ENCODE measurements around the gene ATXN1. TPM values are rescaled to one million over a fixed set of nuclear protein-coding genes. Genes with fewer than 3 reads are reported as not detected.

The ATXN1 gene
- polyA plus RNA-seq, 1 of the 3 experiments (the other 2 are of a cell fraction), result 7.9 TPM

DNA sequence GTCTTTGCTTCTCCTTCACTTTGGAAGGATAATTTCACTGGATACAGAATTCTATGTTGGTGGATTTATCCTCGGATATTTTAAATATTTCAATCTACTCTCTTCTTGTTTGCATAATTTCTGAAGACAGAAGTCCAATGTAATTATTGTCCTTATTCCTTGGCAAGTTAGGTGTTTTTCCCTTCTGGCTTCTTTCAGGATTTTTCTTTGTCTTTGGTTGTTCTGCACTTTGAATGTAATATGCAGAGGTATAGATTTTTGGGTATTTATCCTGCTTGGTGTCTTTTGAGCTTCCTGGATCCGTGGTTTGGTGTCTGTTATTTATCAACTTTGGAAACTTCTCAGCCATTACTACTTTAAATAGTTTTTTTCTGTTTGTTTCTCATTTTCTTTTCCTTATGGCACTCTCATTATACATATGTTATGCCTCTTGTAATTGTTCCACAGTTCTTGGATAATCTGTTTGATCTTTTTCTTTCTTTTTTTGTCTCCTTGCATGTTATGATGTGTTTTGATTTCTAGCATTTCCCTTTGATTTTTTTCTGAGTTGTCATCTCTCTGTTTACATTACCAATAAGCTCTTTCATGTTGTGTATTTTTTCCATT lies 48.6 kb upstream of the ATXN1 start:
- ChIA-PET POLR2A (no interaction called here), CTCF (no interaction called here)
- no peaks in the 10 kb centered on the region for H4K20me1 ChIP-seq (ENCODE audit: insufficient read depth)

DNA sequence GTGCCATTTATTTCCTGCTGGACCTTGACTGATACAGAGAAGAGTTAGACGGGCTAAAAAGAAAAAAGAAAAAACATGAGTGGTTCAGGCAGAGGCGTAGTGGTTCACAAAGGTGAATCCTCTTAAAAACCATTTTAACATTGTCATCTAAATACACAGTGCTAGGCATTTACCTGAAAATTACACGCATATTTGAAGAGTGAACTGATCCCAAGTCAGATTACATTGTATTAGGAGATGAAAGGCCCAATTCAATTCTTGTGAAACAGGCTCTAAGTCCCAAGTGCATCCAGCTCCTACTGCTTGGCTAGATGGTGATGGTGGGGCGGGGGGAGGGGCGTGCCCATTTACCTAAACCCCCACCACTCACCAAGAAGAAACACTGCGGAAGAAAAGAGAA lies 46.7 kb upstream of the ATXN1 start:
- H3K4me3 ChIP-seq (ENCODE audit: low read depth in 2 of 2, low read length in 1 of 2), result no peak overlapping the region
- TF ChIP-seq ELF1 (IDR thresholded peaks at IDR 0.05), result no peak
- TF ChIP-seq, protein P1, sequence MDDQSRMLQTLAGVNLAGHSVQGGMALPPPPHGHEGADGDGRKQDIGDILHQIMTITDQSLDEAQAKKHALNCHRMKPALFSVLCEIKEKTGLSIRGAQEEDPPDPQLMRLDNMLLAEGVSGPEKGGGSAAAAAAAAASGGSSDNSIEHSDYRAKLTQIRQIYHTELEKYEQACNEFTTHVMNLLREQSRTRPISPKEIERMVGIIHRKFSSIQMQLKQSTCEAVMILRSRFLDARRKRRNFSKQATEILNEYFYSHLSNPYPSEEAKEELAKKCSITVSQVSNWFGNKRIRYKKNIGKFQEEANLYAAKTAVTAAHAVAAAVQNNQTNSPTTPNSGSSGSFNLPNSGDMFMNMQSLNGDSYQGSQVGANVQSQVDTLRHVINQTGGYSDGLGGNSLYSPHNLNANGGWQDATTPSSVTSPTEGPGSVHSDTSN (IDR thresholded peaks at IDR 0.05), result no peak
- TF ChIP-seq, protein P2, sequence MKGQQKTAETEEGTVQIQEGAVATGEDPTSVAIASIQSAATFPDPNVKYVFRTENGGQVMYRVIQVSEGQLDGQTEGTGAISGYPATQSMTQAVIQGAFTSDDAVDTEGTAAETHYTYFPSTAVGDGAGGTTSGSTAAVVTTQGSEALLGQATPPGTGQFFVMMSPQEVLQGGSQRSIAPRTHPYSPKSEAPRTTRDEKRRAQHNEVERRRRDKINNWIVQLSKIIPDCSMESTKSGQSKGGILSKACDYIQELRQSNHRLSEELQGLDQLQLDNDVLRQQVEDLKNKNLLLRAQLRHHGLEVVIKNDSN (IDR thresholded peaks at IDR 0.05; ENCODE audit: borderline replicate concordance, low read depth), result no peak
- H3K9me2 ChIP-seq, result no peaks in the 10 kb centered on the region
- peaks cover 2 to 7% of the 10 kb centered on the region in 2 experiments; a peak in 2 of 4 replicates for H3K4me1 ChIP-seq (ENCODE audit: control insufficient read depth in 1 of 2, insufficient read depth in 2 of 2, low read depth in 1 of 2, low read length in 1 of 2)
- no peak overlapping the region for H3K9ac ChIP-seq
- H3K36me3 ChIP-seq (replicated peaks in 1 of 2; ENCODE audit: control insufficient read depth in 1 of 2, insufficient read depth in 2 of 2, low read length in 1 of 2), result no peaks in the 10 kb centered on the region
- WGBS (ENCODE audit: low lambda C conversion rate), result 87% methylated on average over 6 of the region's 6 CpGs
- H2AFZ ChIP-seq (ENCODE audit: low read depth), result no peak overlapping the region
- DNase-seq, result no peak
- H4K20me1 ChIP-seq (ENCODE audit: insufficient read depth), result no peaks in the 10 kb centered on the region
- no peaks in the 10 kb centered on the region for H3K79me2 ChIP-seq (ENCODE audit: insufficient read depth)
- CTCF ChIA-PET, result no interaction called here
- no peak overlapping the region for H3K4me2 ChIP-seq
- no peak overlapping the region for H3K27ac ChIP-seq (ENCODE audit: low read depth in 2 of 2, low read length in 1 of 2)
- H3K9me3 ChIP-seq, result peaks cover 21% of the 10 kb centered on the region; the same call in 1 of the 2 replicates
- no peaks in the 10 kb centered on the region for H3F3A ChIP-seq (replicated peaks; ENCODE audit: insufficient read depth)
- no peaks in the 10 kb centered on the region for H3K27me3 ChIP-seq (ENCODE audit: insufficient read depth)
- POLR2A ChIA-PET, result no interaction called here

More for the DNA sequence above, 48.6 kb upstream of the ATXN1 start:
- Histone ChIP-seq H3K4me3 (ENCODE audit: low read depth in 2 of 2, low read length in 1 of 2) (no peak overlapping the region), H3K4me2 (no peak overlapping the region), H3K9me3 (peaks cover 28% of the 10 kb centered on the region; the same call in 1 of the 2 replicates), H3K27ac (ENCODE audit: low read depth in 2 of 2, low read length in 1 of 2) (no peak overlapping the region), H3K9ac (no peak overlapping the region), H3K9me2 (no peaks in the 10 kb centered on the region), H3K36me3 (replicated peaks in 1 of 2; ENCODE audit: control insufficient read depth in 1 of 2, insufficient read depth in 2 of 2, low read length in 1 of 2) (no peaks in the 10 kb centered on the region), H3K27me3 (ENCODE audit: insufficient read depth) (no peaks in the 10 kb centered on the region), H3K4me1 (ENCODE audit: control insufficient read depth in 1 of 2, insufficient read depth in 2 of 2, low read depth in 1 of 2, low read length in 1 of 2) (peaks cover 2 to 6% of the 10 kb centered on the region in 2 experiments; a peak in 2 of 4 replicates), H3K79me2 (ENCODE audit: insufficient read depth) (no peaks in the 10 kb centered on the region), H3F3A (replicated peaks; ENCODE audit: insufficient read depth) (no peaks in the 10 kb centered on the region), H2AFZ (ENCODE audit: low read depth) (no peak overlapping the region)
- DNase-seq, result no peak
- WGBS (ENCODE audit: low lambda C conversion rate), result 41% methylated on average over 2 of the region's 2 CpGs
- TF ChIP-seq NRF1 (IDR thresholded peaks at IDR 0.05; ENCODE audit: low read depth, low read length), result no peak
- no peak for TF ChIP-seq NFIC (IDR thresholded peaks at IDR 0.05; ENCODE audit: borderline replicate concordance)

DNA sequence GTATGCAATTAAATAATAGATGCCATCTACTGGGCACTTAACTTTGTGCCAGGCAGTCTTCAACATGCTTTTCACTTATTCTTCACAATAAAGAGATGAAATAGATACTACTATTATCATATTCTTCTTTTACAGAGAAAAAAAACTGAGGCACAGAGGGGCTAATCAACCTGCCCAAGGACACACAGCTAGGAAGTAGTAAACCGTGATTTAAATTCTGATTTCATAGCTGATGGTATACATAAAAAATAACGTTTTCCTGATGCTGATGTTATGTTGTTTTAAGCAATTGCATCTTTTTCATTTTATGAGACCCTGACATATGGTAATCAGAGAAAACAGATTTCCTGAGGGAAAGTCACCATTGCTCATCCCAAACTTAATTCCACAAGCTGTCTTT lies 45.1 kb upstream of the ATXN1 start:
- CTCF ChIA-PET, result interaction anchor here (1.0 to 1.6 kb wide), 3 partner anchors 13 to 159 kb away, joined by 3 to 6 read pairs (median 4); no protein-coding TSS in a partner anchor
- Histone ChIP-seq H3K4me2 (no peak overlapping the region), H3K79me2 (ENCODE audit: insufficient read depth) (no peaks in the 10 kb centered on the region), H4K20me1 (ENCODE audit: insufficient read depth) (no peaks in the 10 kb centered on the region), H3F3A (replicated peaks; ENCODE audit: insufficient read depth) (peaks cover 10% of the 10 kb centered on the region), H3K27ac (ENCODE audit: low read depth in 2 of 2, low read length in 1 of 2) (no peak overlapping the region), H3K9me3 (peaks cover 15% of the 10 kb centered on the region; the same call in 1 of the 2 replicates), H3K36me3 (replicated peaks in 1 of 2; ENCODE audit: control insufficient read depth in 1 of 2, insufficient read depth in 2 of 2, low read length in 1 of 2) (no peaks in the 10 kb centered on the region), H2AFZ (ENCODE audit: low read depth) (no peak overlapping the region), H3K4me1 (ENCODE audit: control insufficient read depth in 1 of 2, insufficient read depth in 2 of 2, low read depth in 1 of 2, low read length in 1 of 2) (peaks cover 2 to 18% of the 10 kb centered on the region in 2 experiments; a peak in 3 of 4 replicates), H3K27me3 (ENCODE audit: insufficient read depth) (no peaks in the 10 kb centered on the region), H3K9ac (no peak overlapping the region), H3K9me2 (no peaks in the 10 kb centered on the region), H3K4me3 (ENCODE audit: low read depth in 2 of 2, low read length in 1 of 2) (no peak overlapping the region)
- 68% methylated on average over 2 of the region's 2 CpGs for WGBS (ENCODE audit: low lambda C conversion rate)
- no peak for DNase-seq
- POLR2A ChIA-PET, result no interaction called here
- TF ChIP-seq SMC3 (IDR thresholded peaks at IDR 0.05; ENCODE audit: low read depth, low read length), result no peak
- TF ChIP-seq FOXM1 (IDR thresholded peaks at IDR 0.05; ENCODE audit: low read depth), result no peak
- TF ChIP-seq RFX5 (IDR thresholded peaks at IDR 0.05; ENCODE audit: low read length), result no peak
- no peak for TF ChIP-seq MXI1 (IDR thresholded peaks at IDR 0.05; ENCODE audit: low read depth, low read length)
- no peak for TF ChIP-seq EP300 (IDR thresholded peaks at IDR 0.05; ENCODE audit: borderline replicate concordance in 1 of 2, low read depth in 1 of 2, low read length in 1 of 2)
- TF ChIP-seq, protein P1 (IDR thresholded peaks at IDR 0.05), result no peak
- TF ChIP-seq, protein P3, sequence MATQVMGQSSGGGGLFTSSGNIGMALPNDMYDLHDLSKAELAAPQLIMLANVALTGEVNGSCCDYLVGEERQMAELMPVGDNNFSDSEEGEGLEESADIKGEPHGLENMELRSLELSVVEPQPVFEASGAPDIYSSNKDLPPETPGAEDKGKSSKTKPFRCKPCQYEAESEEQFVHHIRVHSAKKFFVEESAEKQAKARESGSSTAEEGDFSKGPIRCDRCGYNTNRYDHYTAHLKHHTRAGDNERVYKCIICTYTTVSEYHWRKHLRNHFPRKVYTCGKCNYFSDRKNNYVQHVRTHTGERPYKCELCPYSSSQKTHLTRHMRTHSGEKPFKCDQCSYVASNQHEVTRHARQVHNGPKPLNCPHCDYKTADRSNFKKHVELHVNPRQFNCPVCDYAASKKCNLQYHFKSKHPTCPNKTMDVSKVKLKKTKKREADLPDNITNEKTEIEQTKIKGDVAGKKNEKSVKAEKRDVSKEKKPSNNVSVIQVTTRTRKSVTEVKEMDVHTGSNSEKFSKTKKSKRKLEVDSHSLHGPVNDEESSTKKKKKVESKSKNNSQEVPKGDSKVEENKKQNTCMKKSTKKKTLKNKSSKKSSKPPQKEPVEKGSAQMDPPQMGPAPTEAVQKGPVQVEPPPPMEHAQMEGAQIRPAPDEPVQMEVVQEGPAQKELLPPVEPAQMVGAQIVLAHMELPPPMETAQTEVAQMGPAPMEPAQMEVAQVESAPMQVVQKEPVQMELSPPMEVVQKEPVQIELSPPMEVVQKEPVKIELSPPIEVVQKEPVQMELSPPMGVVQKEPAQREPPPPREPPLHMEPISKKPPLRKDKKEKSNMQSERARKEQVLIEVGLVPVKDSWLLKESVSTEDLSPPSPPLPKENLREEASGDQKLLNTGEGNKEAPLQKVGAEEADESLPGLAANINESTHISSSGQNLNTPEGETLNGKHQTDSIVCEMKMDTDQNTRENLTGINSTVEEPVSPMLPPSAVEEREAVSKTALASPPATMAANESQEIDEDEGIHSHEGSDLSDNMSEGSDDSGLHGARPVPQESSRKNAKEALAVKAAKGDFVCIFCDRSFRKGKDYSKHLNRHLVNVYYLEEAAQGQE (IDR thresholded peaks at IDR 0.05; ENCODE audit: low read depth, low read length), result no peak
- no peak for TF ChIP-seq NFIC (IDR thresholded peaks at IDR 0.05; ENCODE audit: borderline replicate concordance)

All from SK-N-SH (cell line).